HG03520 (cell line): ENCODE measurements around the gene CD8A.

Experiments used
- ATAC-seq: cut with Tn5 transposase; IDR thresholded peaks from one replicate; pipeline ENCODE4 v1.9.1; 2021; ENCODE audit warnings: mild to moderate bottlenecking, moderate library complexity; ENCODE audit not compliant: unreplicated experiment

CD8A gene

GRCh38 chr2:86781363-86781762 is 9.3 kb downstream of the CD8A start:
- ATAC-seq: no peak

DNA sequence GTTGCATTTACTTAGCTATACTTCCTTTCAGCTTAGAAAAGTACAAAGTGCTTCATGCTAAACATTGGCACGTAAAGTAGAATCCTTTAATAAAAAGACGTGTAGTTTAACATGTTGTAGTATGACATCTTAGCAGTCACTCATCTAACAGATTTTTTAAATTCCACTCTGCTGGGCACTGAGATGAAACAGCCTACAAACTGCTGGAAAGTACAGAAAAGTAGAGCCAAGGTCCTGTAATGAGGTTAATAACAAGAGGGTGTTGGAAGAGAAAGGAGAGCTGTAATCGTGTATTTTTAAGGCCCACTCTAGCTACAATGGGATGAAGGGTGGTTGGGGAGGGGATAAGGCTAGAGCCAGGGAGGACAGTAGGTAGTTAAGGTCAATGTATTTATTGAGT is 10.7 kb downstream of the CD8A start:
- no peak for ATAC-seq

DNA sequence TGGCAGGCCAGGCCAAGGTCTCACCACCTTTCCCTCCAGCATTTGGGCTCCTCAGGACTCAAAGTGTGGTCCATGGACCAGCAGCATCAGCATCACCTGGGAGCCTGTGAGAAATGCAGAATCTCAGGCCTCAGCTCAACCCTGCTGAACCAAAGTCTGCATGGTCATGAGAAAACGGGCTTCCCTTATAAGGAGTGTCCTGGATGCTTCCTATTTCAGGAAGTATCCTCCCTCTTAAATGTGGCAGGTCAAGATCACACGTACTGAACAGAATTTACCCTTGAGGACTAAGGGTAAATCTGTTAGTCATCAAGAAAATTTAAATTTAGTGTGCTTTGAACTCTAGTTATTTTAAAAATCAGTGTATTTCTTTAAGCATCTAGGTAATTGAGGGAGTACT is 11.8 kb downstream of the CD8A start:
- no peak for ATAC-seq

DNA sequence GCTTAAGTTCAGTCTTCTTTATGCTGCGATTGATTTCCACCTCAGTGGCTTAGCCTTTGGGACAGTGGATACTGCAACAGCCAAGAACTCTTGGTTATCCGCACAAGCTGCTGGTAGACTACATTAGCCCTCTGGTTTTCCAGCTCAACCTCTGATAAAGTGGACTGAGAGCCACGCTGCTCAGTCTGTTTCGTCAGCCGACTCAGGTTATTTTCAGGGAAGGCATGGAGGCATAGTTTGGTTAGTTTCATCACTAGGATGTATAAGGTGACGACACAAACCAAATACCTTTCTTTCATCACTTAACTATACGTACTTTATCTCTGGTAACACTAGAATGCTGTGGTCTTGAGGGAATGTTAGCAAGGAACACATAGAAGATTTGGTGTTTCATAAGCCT is 14.2 kb downstream of the CD8A start:
- ATAC-seq: no peak

DNA sequence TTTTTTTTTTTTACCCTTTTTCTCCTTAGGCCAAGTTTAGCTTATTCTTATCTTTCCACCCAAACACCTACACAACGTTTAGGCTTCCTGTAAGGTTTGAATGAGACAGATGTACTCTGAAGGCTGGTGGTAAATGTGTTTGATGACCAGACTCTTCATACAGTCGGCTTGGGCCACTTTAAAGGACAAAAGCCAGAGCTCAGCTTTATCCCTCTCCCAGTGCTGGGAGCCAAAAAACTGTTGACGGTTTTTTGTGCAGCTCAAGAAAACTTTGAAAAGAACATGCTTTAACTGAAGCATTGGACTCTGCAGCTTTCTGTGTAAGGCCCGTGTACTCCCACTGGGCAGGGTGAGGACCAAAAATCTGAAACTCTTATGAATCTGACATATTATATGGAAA is 15.4 kb downstream of the CD8A start:
- no peak for ATAC-seq

- ATAC-seq: no peak
Measured at GRCh38 chr2:86774862-86775261, 15.9 kb downstream of the CD8A start.

GRCh38 chr2:86772611-86773010 is 18.1 kb downstream of the CD8A start:
- no peak for ATAC-seq

GRCh38 chr2:86770816-86771301 is 19.9 kb downstream of the CD8A start:
- no peak for ATAC-seq

GRCh38 chr2:86769838-86770237 is 20.9 kb downstream of the CD8A start:
- ATAC-seq: no peak

GRCh38 chr2:86768189-86768949 is 22.3 kb downstream of the CD8A start:
- no peak for ATAC-seq

- no peak for ATAC-seq
Measured at GRCh38 chr2:86765310-86765695, 25.4 kb downstream of the CD8A start.

- peak; percentile 56 for ATAC-seq
Measured at GRCh38 chr2:86764661-86765309, 25.9 kb downstream of the CD8A start.

- no peak for ATAC-seq
Measured at GRCh38 chr2:86760371-86760770, 30.3 kb downstream of the CD8A start.

- ATAC-seq: no peak
Measured at GRCh38 chr2:86758405-86758804, 32.3 kb downstream of the CD8A start.

- no peak for ATAC-seq
Measured at GRCh38 chr2:86753606-86754005, 37.1 kb downstream of the CD8A start.

DNA sequence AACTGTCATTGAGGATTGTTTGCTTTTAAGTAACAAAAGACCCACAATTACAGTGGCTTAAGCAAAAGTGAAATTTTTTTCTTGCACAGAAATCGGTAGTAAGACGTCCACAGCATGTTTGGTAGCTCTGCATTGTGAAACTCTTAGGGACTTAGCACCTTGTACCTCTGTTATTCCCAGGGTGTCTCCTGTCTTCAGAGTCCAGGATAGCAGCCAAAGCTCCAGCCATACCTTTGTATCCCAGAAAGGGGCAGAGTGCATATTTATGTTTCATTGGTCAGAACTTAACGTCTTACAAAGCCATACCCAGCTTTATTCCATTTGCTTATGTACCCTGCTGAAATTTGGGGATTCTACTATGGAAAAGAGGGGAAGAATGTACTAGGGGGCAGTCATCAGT is 37.8 kb downstream of the CD8A start:
- ATAC-seq: no peak

- ATAC-seq: no peak
Measured at GRCh38 chr2:86751778-86752177, 38.9 kb downstream of the CD8A start.

GRCh38 chr2:86750240-86750839 is 40.4 kb downstream of the CD8A start:
- no peak for ATAC-seq

DNA sequence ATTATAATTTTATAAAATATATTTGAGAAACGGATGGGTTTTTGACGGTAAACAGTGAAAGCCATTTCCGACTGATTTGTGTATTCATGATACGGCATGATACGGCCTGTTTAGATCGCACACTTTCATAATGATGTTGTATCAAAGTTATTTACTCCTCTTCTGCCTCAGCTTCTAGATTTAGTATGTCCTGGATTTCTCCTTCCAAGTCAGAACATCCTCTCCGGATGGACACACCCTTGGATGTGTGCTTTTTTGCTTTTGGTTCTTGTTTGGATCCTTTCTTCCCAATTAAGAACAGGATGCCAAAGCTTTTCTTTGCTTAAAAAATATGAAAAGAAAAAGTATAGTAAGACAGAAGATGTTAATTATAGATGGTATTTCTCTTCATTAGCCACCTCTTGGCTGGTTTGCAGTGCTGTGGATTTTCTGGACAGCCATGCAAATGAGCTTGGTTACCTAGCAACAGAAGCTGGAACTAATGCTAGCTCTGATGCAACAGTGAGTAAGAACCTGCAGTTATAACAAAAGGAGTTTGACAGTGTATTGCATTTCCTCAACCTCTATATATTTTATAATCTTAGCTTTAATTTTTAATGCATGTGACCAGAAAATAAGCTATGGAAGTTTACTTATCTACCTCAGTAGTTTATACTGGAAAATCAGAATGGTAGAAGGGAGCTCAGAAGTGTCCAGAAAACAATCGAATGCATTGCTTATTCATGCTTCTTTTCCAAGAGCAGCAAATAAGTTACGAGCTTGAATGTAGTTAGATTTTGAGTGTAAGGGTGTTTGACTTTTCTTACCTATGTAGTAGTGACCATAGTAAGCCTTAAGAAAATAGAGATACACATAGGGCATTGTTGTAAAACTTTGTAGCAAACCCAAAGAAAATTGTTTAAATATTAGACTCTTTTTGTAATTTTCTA is 42.7 kb downstream of the CD8A start:
- ATAC-seq: no peak

DNA sequence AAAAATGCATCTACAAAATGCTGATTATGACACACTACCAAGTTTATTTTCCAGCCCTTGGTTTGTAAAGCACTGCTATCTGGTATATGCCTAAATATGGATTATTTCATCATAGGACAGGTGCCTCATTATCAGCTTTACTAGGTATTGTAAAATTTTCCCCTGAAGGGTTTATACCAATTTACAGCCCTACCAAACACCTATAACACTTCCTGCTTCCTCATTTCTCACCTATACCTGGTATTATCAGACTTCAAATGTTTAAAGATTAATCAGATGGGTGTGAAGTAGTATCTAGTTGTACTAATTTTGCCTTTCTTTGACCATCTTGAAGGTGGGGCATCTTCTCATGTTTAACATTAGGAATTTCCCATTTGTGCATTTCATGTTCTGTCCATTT is 43.8 kb downstream of the CD8A start:
- ATAC-seq: no peak

DNA sequence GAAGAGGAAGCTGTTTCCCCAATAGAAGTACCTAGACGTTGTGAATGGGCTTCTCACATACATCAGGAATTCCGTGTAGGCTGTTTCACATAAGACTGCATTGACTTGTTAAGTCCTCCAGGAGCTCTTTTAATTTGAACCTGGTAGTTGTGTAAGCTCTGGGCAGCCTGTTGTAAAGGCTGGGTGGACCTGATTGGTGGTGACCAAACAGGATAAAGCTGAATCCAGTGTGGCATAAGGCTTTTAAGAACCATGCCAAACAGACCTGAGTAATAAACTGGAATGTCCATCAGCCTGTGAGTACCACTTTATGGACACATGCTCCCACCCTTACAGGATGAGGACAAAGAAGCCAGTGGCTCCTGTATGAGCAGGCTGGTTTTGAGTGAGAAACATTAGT is 46.6 kb downstream of the CD8A start:
- no peak for ATAC-seq
